Upper lobe of right lung (tissue), 1 donor: ENCODE measurements around the gene SLC25A21. TPM values are rescaled to one million over a fixed set of nuclear protein-coding genes. Genes with fewer than 3 reads are reported as not detected.

ENCODE experiments used
- ATAC-seq: fragments of 200-7000 bp; cut with Tn5 transposase; one replicate; pipeline ENCODE4 v1.9.1; 2020; ENCODE audit warnings: mild to moderate bottlenecking, moderate library complexity
- DNase-seq: peaks from one replicate; pipeline ENCODE4 v3.0.0-alpha.2; 2020
- H3K27ac ChIP-seq: fragments of 200-600 bp; one replicate; pipeline ENCODE4 v1.8.0; 2022
- H3K27me3 ChIP-seq: fragments of 200-600 bp; one replicate; pipeline ENCODE4 v1.8.0; 2022; ENCODE audit warnings: mild to moderate bottlenecking
- H3K36me3 ChIP-seq: fragments of 200-600 bp; one replicate; pipeline ENCODE4 v1.8.0; 2022
- H3K4me1 ChIP-seq: fragments of 200-600 bp; one replicate; pipeline ENCODE4 v1.8.0; 2022
- H3K4me3 ChIP-seq: fragments of 200-600 bp; one replicate; pipeline ENCODE4 v1.8.0; 2022; ENCODE audit warnings: mild to moderate bottlenecking
- H3K9me3 ChIP-seq: fragments of 200-600 bp; one replicate; pipeline ENCODE4 v1.8.0; 2022
- intact Hi-C: fragments of 100-400 bp; cut with DNase I; formaldehyde crosslinking; loops from one replicate; pipeline ENCODE4 v1.11.0; 2022
- total RNA-seq: library from RNA; stranded (reverse); fragmentation: NEBNext Ultra II Directional; extraction: Animal tissue kit (Norgen Biotek cat#: 25700); gene quantifications from one replicate; pipeline ENCODE4 v1.2.1, GENCODE V29; 2021
- TF ChIP-seq, protein P1 (sequence below): fragments of 200-600 bp; IDR thresholded peaks from one replicate; pipeline ENCODE4 v1.8.0; 2022; ENCODE audit warnings: antibody characterized with exemption
- donor health status: DM: no; HTN: yes; CAD: no; lungs with severe emphysema.

Gene SLC25A21
- total RNA-seq, 1 donor from 2014 or later = 0.35 TPM

DNA sequence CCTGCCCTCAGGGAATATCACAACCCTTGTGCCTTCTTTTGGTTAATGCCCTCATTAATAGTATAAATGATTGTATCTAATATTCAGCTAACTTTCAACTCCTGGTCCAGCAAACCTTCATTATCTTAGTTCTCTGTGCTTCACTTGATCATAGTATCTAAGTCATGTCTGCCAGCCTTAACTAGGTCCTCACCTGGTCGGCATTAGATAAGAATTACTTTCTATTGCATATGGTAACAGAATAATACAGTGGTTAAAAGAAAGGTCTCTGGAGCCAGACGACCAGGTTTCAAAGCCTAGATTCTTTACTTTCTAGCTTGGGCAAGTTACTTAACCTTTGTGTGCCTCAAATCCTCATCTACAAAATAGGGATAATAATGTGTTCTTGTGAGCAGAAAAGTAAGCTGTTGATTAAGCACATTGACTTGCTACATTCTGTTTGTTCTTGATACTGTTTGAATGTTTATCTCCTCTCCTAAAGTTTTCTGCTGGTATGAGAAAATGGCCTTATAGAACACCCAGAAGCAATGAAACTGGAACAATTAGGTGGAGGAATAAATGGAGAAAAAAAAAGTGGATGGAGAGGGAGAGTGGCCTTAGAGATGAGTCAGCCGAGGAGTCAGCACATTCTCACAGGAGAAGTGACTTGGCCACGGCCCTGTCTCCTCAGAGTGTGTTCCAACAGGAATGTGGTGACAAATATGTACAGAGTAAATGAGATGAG lies 176.1 kb downstream of the SLC25A21 start:
- DNase-seq = no peak
- intact Hi-C loops = no loop called here
- no peak for ATAC-seq
- Histone ChIP-seq H3K4me3 (no peak overlapping the region), H3K9me3 (no peaks in the 10 kb centered on the region), H3K36me3 (no peaks in the 10 kb centered on the region), H3K4me1 (no peaks in the 10 kb centered on the region), H3K27me3 (no peaks in the 10 kb centered on the region), H3K27ac (no peak overlapping the region)
- TF ChIP-seq, protein P1, sequence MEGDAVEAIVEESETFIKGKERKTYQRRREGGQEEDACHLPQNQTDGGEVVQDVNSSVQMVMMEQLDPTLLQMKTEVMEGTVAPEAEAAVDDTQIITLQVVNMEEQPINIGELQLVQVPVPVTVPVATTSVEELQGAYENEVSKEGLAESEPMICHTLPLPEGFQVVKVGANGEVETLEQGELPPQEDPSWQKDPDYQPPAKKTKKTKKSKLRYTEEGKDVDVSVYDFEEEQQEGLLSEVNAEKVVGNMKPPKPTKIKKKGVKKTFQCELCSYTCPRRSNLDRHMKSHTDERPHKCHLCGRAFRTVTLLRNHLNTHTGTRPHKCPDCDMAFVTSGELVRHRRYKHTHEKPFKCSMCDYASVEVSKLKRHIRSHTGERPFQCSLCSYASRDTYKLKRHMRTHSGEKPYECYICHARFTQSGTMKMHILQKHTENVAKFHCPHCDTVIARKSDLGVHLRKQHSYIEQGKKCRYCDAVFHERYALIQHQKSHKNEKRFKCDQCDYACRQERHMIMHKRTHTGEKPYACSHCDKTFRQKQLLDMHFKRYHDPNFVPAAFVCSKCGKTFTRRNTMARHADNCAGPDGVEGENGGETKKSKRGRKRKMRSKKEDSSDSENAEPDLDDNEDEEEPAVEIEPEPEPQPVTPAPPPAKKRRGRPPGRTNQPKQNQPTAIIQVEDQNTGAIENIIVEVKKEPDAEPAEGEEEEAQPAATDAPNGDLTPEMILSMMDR = no peak

DNA sequence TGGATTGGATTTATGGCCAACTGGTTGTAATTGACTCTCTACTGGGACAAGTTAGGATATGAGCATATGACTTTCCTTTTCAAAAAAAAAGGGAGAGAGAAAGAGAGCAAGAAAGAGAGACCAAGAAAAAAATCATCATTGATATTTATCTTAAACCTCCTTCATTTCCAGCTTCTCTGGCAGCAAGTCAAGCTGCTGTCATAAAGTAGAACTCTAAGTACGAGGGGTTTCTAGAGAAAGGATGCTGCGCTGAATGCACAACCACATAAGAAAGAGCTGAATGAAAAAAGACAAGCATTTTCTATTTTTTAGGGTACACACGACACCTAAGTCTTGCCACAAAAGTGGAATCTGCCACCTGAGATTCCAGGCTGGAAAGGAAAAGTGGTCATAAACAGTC lies 182.6 kb downstream of the SLC25A21 start:
- H3K4me1 ChIP-seq = no peaks in the 10 kb centered on the region
- DNase-seq (no peak), ATAC-seq (no peak)
- intact Hi-C loops = no loop called here
- TF ChIP-seq, protein P1 = no peak
- H3K4me3 ChIP-seq = no peak overlapping the region
- H3K27me3 ChIP-seq = no peaks in the 10 kb centered on the region
- H3K9me3 ChIP-seq = peaks cover 4% of the 10 kb centered on the region
- H3K27ac ChIP-seq = no peak overlapping the region
- no peaks in the 10 kb centered on the region for H3K36me3 ChIP-seq

DNA sequence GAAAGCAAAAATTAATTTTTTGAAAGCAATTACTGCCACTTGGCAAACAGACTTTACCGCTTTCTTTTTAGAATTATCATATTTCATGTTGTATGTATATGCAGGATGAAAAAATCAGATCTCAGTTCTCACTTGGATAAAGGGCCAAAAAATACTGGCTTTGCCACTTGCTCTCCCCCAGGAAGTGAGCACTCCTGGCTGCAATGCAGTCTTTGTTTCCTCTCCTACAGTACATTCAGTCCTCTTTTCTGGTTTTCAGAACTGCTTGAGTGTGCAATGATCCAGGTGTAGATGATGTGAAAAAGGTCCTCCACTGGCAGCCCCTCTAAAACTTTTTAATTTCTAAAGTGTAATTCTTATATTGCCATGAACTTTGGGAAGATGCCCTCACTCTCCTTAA lies 183.4 kb downstream of the SLC25A21 start:
- no peak overlapping the region for H3K4me3 ChIP-seq
- H3K27me3 ChIP-seq = no peaks in the 10 kb centered on the region
- no peaks in the 10 kb centered on the region for H3K36me3 ChIP-seq
- no peak for ATAC-seq
- no peaks in the 10 kb centered on the region for H3K4me1 ChIP-seq
- TF ChIP-seq, protein P1 = no peak
- intact Hi-C loops = no loop called here
- H3K27ac ChIP-seq = no peak overlapping the region
- no peak for DNase-seq
- peaks cover 4% of the 10 kb centered on the region for H3K9me3 ChIP-seq

DNA sequence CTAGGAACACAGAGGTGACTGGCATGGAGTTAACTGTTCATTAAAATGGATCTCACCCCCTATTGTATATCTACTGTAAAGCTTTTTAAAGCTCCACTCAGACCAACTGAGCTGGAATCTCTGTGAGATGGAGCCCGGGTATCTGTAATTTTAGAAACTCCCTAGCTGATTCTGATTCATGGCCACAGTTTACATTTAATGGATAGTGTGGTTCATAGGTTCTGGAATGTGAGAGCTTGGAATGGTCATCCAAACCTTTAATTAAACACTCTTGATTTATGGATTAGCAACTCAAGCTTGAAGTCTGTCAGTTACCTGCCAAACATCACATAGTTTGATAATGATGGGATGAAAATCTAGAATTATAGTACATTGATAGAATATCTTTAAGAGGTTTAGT lies 183.8 kb downstream of the SLC25A21 start:
- no peak overlapping the region for H3K27ac ChIP-seq
- ATAC-seq (no peak), DNase-seq (no peak)
- peaks cover 4% of the 10 kb centered on the region for H3K9me3 ChIP-seq
- no peaks in the 10 kb centered on the region for H3K27me3 ChIP-seq
- H3K4me3 ChIP-seq = no peak overlapping the region
- H3K4me1 ChIP-seq = no peaks in the 10 kb centered on the region
- intact Hi-C loops = no loop called here
- no peaks in the 10 kb centered on the region for H3K36me3 ChIP-seq
- TF ChIP-seq, protein P1 = no peak

DNA sequence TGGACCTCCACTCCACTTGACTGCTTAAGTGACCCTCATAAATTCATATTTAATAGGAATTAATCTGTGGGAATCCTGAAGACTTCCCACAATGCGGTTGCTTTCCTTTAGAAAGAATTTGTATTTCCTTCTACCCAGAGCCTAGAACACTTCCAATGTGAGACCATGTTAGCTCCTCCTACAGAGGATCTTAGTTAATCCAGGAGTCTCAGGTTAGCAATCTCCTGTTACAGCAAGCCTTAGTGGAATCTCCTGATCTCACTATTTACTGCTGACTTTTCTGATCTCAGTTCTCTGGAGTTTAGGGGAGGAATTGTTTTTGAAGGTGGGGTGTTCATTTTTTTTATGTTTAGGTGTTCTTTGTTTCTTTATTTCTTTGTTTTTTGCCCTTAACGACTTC lies 186.0 kb downstream of the SLC25A21 start:
- peaks cover 4% of the 10 kb centered on the region for H3K9me3 ChIP-seq
- DNase-seq (no peak), ATAC-seq (no peak)
- no peak overlapping the region for H3K27ac ChIP-seq
- intact Hi-C loops = no loop called here
- H3K27me3 ChIP-seq = no peaks in the 10 kb centered on the region
- TF ChIP-seq, protein P1 = no peak
- H3K4me3 ChIP-seq = no peak overlapping the region
- no peaks in the 10 kb centered on the region for H3K36me3 ChIP-seq
- no peaks in the 10 kb centered on the region for H3K4me1 ChIP-seq
